Activated B cell treated with CpG ODN at 0.5 μM for 24 hours (primary cell): ENCODE data around the gene MCC. TPM values are rescaled to one million over a fixed set of nuclear protein-coding genes. Genes with fewer than 3 reads are reported as not detected.

ENCODE experiments used
- ATAC-seq: fragments of 200-7000 bp; cut with Tn5 transposase; one replicate; pipeline ENCODE4 v1.10.0; 2021; ENCODE audit warnings: low read depth, mild to moderate bottlenecking, moderate library complexity
- CTCF ChIA-PET: fragments of 350-600 bp; sonication (Branson Sonifier 250); formaldehyde crosslinking; loops from one replicate; lab custom pipeline; 2021; ENCODE audit warnings: antibody characterized with exemption; lab: Charles Lee
- POLR2A ChIA-PET: fragments of 350-600 bp; sonication (Branson Sonifier 250); formaldehyde crosslinking; loops from one replicate; lab custom pipeline; 2021; ENCODE audit warnings: antibody characterized with exemption; lab: Charles Lee
- DNase-seq: peaks from one replicate; pipeline ENCODE4 v3.0.0; 2022
- H3K27ac Mint-ChIP-seq: one replicate; pipeline ENCODE4 v1.8.0; 2020; ENCODE audit warnings: mixed read lengths
- H3K27me3 Mint-ChIP-seq: one replicate; pipeline ENCODE4 v1.8.0; 2021; ENCODE audit warnings: mixed read lengths
- H3K36me3 Mint-ChIP-seq: one replicate; pipeline ENCODE4 v1.8.0; 2021; ENCODE audit warnings: low read depth, mixed read lengths
- H3K4me1 Mint-ChIP-seq: one replicate; pipeline ENCODE4 v1.8.0; 2021; ENCODE audit warnings: mixed read lengths
- H3K4me3 Mint-ChIP-seq: one replicate; pipeline ENCODE4 v1.8.0; 2020; ENCODE audit warnings: mild to moderate bottlenecking, mixed read lengths
- H3K9me3 Mint-ChIP-seq: one replicate; pipeline ENCODE4 v1.8.0; 2020; ENCODE audit warnings: mixed read lengths
- CTCF ChIP-seq: fragments of 200-600 bp; IDR thresholded peaks from one replicate; pipeline ENCODE4 v1.8.0; 2022; ENCODE audit warnings: antibody characterized with exemption, mild to moderate bottlenecking
- intact Hi-C: fragments of 100-400 bp; cut with micrococcal nuclease; formaldehyde crosslinking; loops from one replicate; pipeline ENCODE4 v1.15.1; 2024
- total RNA-seq: library from RNA; stranded (reverse); gene quantifications from 2 replicates; pipeline ENCODE4 v1.2.3, GENCODE V29; 2022

Gene MCC
- total RNA-seq, 1 donor from 2014 or later = 0.22 TPM

- Mint-ChIP-seq H3K9me3 (no peaks in the 10 kb centered on the region), H3K27ac (no peak overlapping the region), H3K4me1 (peaks cover 5% of the 10 kb centered on the region), H3K36me3 (no peaks in the 10 kb centered on the region), H3K27me3 (peaks cover 19% of the 10 kb centered on the region), H3K4me3 (no peak overlapping the region)
- ATAC-seq (no peak), DNase-seq (no peak)
- intact Hi-C loops = no loop called here
- ChIA-PET CTCF (interaction anchor here (1.3 kb wide), 1 partner anchor 224 kb away, joined by 3 read pairs; no protein-coding TSS in a partner anchor), POLR2A (no interaction called here)
- no peak for TF ChIP-seq CTCF
Measured at GRCh38 chr5:113381791-113382190, 106.5 kb downstream of the MCC start.

- ATAC-seq (no peak), DNase-seq (no peak)
- POLR2A ChIA-PET = no interaction called here
- no peak overlapping the region for H3K27ac Mint-ChIP-seq
- no peak overlapping the region for H3K4me3 Mint-ChIP-seq
- no peaks in the 10 kb centered on the region for H3K36me3 Mint-ChIP-seq
- peaks cover 16% of the 10 kb centered on the region for H3K27me3 Mint-ChIP-seq
- CTCF ChIA-PET = interaction anchor here (1.3 to 1.6 kb wide), 2 partner anchors 225 kb away, joined by 3 to 9 read pairs; no protein-coding TSS in a partner anchor
- TF ChIP-seq CTCF = no peak
- no peaks in the 10 kb centered on the region for H3K9me3 Mint-ChIP-seq
- peaks cover 5% of the 10 kb centered on the region for H3K4me1 Mint-ChIP-seq
- intact Hi-C loops = no loop called here
Measured at GRCh38 chr5:113380807-113381326, 107.4 kb downstream of the MCC start.

- no peak for DNase-seq
- ATAC-seq = no peak
- TF ChIP-seq CTCF = no peak
- Mint-ChIP-seq H3K4me3 (no peak overlapping the region), H3K36me3 (no peaks in the 10 kb centered on the region), H3K9me3 (no peaks in the 10 kb centered on the region), H3K27ac (no peak overlapping the region), H3K27me3 (peaks cover 13% of the 10 kb centered on the region), H3K4me1 (peaks cover 5% of the 10 kb centered on the region)
- intact Hi-C loops = loop anchor here (1.0 to 5.0 kb wide), 4 partner anchors 133 to 1072 kb away; partner anchors contain the start of gene YTHDC2
- CTCF ChIA-PET = interaction anchor here (0.8 to 1.7 kb wide), 6 partner anchors 13 to 385 kb away, joined by 3 to 9 read pairs (median 6); no protein-coding TSS in a partner anchor
- POLR2A ChIA-PET = no interaction called here
Measured at GRCh38 chr5:113379936-113380806, 108.1 kb downstream of the MCC start.

GRCh38 chr5:113378959-113379541, 109.2 kb downstream of the MCC start:
- CTCF ChIA-PET = interaction anchor here (0.8 to 1.7 kb wide), 8 partner anchors 12 to 384 kb away, joined by 3 to 9 read pairs (median 4); no protein-coding TSS in a partner anchor
- DNase-seq = no peak
- H3K4me3 Mint-ChIP-seq = no peak overlapping the region
- no peaks in the 10 kb centered on the region for H3K36me3 Mint-ChIP-seq
- H3K27me3 Mint-ChIP-seq = peaks cover 18% of the 10 kb centered on the region
- H3K27ac Mint-ChIP-seq = no peak overlapping the region
- POLR2A ChIA-PET = no interaction called here
- peak; percentile 71 for ATAC-seq
- H3K4me1 Mint-ChIP-seq = peaks cover 5% of the 10 kb centered on the region
- no peaks in the 10 kb centered on the region for H3K9me3 Mint-ChIP-seq
- TF ChIP-seq CTCF = no peak
- intact Hi-C loops = loop anchor here (1.0 to 5.0 kb wide), 4 partner anchors 134 to 1073 kb away; partner anchors contain the start of gene YTHDC2
